GM12878 (cell line): ENCODE results near the gene ANO2. TPM values are rescaled to one million over a fixed set of nuclear protein-coding genes. Genes with fewer than 3 reads are reported as not detected.
"Not testable (repeated sequence)": the region's sequence is repeated elsewhere in the genome, so short reads cannot be mapped to it uniquely, and the experiment has no call there.

ENCODE experiments used
- ATAC-seq: fragments of 200-7000 bp; cut with Tn5 transposase; 3 replicates; pipeline ENCODE4 v1.9.1; 2020; ENCODE audit warnings: mild to moderate bottlenecking, moderate library complexity
- BruUV-seq: library from RNA; stranded (reverse); fragments of 400-500 nt; replicated peaks from 2 replicates; lab custom pipeline; 2021; lab: Mats Ljungman, UMichigan
- CTCF ChIA-PET: fragments of 300-600 bp; sonication (Branson Sonifier 250); formaldehyde crosslinking; extraction: SDS; loops from one replicate; lab custom pipeline; 2021; ENCODE audit warnings: inconsistent platforms; lab: Yijun Ruan, JAX
- POLR2A ChIA-PET: fragments of 350-600 bp; formaldehyde crosslinking; extraction: SDS; loops from one replicate; lab custom pipeline; 2021; ENCODE audit warnings: inconsistent platforms; lab: Charles Lee
- RAD21 ChIA-PET: fragments of 300-600 bp; sonication (Branson Sonifier 250); formaldehyde crosslinking; loops from one replicate; lab custom pipeline; 2023; ENCODE audit warnings: antibody characterized with exemption; ENCODE audit not compliant: unreplicated experiment; lab: Charles Lee
- SMC1A ChIA-PET: fragments of 300-600 bp; sonication (Branson Sonifier 250); formaldehyde crosslinking; loops from one replicate; lab custom pipeline; 2023; ENCODE audit not compliant: unreplicated experiment, uncharacterized antibody; lab: Charles Lee
- DNase-seq: peaks from one replicate; pipeline ENCODE4 v3.0.0-alpha.2; 2011; ENCODE audit warnings: low read depth, low spot score
- FAIRE-seq: peaks from 3 replicates; lab custom pipeline; 2011; peaks lifted over from hg19 to GRCh38; lab: Jason Lieb, UNC
- H2AFZ ChIP-seq: 2 replicates; pipeline ENCODE4 v1.6.0; 2011; ENCODE audit warnings: low read depth, low read length, control low read depth; ENCODE audit not compliant: control insufficient read depth
- H3K27ac ChIP-seq: 2 replicates; pipeline ENCODE4 v1.5.1; 2011; ENCODE audit warnings: control low read depth; ENCODE audit not compliant: control insufficient read depth, insufficient read depth
- H3K27me3 ChIP-seq, 2 experiments: replicated peaks in 1 of 2; 2 replicates each; pipeline versions ENCODE4 v1.6.0 to v1.6.1; 2011; ENCODE audit warnings: low read length in 1 of 2; ENCODE audit not compliant: control insufficient read depth in 2 of 2, insufficient read depth in 2 of 2
- H3K36me3 ChIP-seq, 2 experiments: 2 replicates each; pipeline ENCODE4 v1.5.1; 2011; ENCODE audit warnings: low read length in 1 of 2; ENCODE audit not compliant: control insufficient read depth in 2 of 2, insufficient read depth in 2 of 2
- H3K4me1 ChIP-seq: 2 replicates; pipeline ENCODE4 v1.6.1; 2011; ENCODE audit warnings: mild to moderate bottlenecking, low read length, moderate library complexity, mixed read lengths; ENCODE audit not compliant: control insufficient read depth, insufficient read depth
- H3K4me2 ChIP-seq: 2 replicates; pipeline ENCODE4 v1.6.0; 2011; ENCODE audit warnings: control low read depth; ENCODE audit not compliant: control insufficient read depth, insufficient read depth
- H3K4me3 ChIP-seq: fragments of 200-600 bp; sonication (generic); 2 replicates; pipeline ENCODE4 v1.5.1; 2016
- H3K79me2 ChIP-seq: 2 replicates; pipeline ENCODE4 v1.6.0; 2011; ENCODE audit warnings: low read length; ENCODE audit not compliant: control insufficient read depth, insufficient read depth
- H3K9ac ChIP-seq: 2 replicates; pipeline ENCODE4 v1.8.0; 2011; ENCODE audit warnings: low read length, control low read depth, mixed read lengths; ENCODE audit not compliant: control insufficient read depth, insufficient read depth
- H3K9me3 ChIP-seq: replicated peaks from 3 replicates; pipeline ENCODE4 v1.5.1; 2011; ENCODE audit warnings: mild to moderate bottlenecking, low read length; ENCODE audit not compliant: control insufficient read depth, insufficient read depth
- H4K20me1 ChIP-seq: 2 replicates; pipeline ENCODE4 v1.6.0; 2011; ENCODE audit not compliant: control insufficient read depth, insufficient read depth
- KLF5 ChIP-seq: fragments of 450-650 bp; IDR thresholded peaks from 2 replicates; pipeline ENCODE4 v1.6.1; 2014; ENCODE audit warnings: mild to moderate bottlenecking; ENCODE audit not compliant: partially characterized antibody
- LARP7 ChIP-seq: fragments of 450-650 bp; IDR thresholded peaks from 2 replicates; pipeline ENCODE4 v1.6.1; 2017; ENCODE audit warnings: mild to moderate bottlenecking
- NFIC ChIP-seq: IDR thresholded peaks from 2 replicates; pipeline ENCODE4 v1.6.1; 2012; ENCODE audit warnings: low read depth, mild to moderate bottlenecking, inconsistent platforms, low read length, moderate library complexity
- WRNIP1 ChIP-seq: IDR thresholded peaks from 2 replicates; pipeline ENCODE4 v1.6.1; 2011; ENCODE audit warnings: low read depth, low read length, improper control_type of control experiment, borderline replicate concordance
- WGBS: methylation state at CpG from one replicate; pipeline ENCODE4 v1.1.6; 2016; ENCODE audit warnings: low lambda C conversion rate; ENCODE audit not compliant: insufficient replicate concordance, insufficient coverage; ENCODE audit errors: missing lambda C conversion rate; 5-methylcytosine and 5-hydroxymethylcytosine counted together
- in situ Hi-C: fragments of 300-500 bp; cut with MboI; formaldehyde crosslinking; loops from 9 replicates; pipeline ENCODE4 v1.14.3; 2018; ENCODE audit warnings: mixed read lengths
- intact Hi-C: fragments of 100-400 bp; cut with micrococcal nuclease; formaldehyde crosslinking; loops from one replicate; pipeline ENCODE4 v1.14.2; 2022; ENCODE audit not compliant: unreplicated experiment
- polyA plus RNA-seq, 11 experiments: library from polyadenylated mRNA; depleted of rRNA in 4 of 11; unstranded in 6 of 11; stranded (reverse) in 5 of 11; fragments of >200 nt; fragmentation: Nextera tagmentation in 4 of 11; fragmentation: Illumina TruSeq in 1 of 11; extraction: Ambion mirVana in 4 of 11; extraction: Trizol in 1 of 11; gene quantifications; 1 replicate in 1 of 11; 2 replicates in 10 of 11; pipeline versions ENCODE4 v1.2.1 to v1.2.3, GENCODE V29; 2011 to 2016; ENCODE audit warnings: inconsistent platforms in 2 of 11, missing spikeins in 2 of 11, low read depth in 1 of 11
- total RNA-seq, 4 experiments: library from RNA; depleted of rRNA in 3 of 4; stranded (reverse); fragments of >200 nt in 3 of 4; fragmentation: Illumina TruSeq in 1 of 4; extraction: Trizol in 1 of 4; gene quantifications; 2 replicates each; pipeline versions ENCODE4 v1.2.1 to v1.2.3, GENCODE V29; 2013 to 2021

Gene ANO2
- total and polyA plus RNA-seq, 10 of the 15 experiments (the other 5 are each of a cell fraction or from before 2014, with no cell fraction given), result not detected

- TF ChIP-seq WRNIP1, result no peak
- no peak for TF ChIP-seq NFIC
- no peak for TF ChIP-seq KLF5
- no peak for TF ChIP-seq LARP7
- TF ChIP-seq, all 136 proteins: peak for 0
Observed at GRCh38 chr12:5827591-5827990, 117.5 kb downstream of the ANO2 start (continued).

- H3K4me3 ChIP-seq, H3K4me1 ChIP-seq, H3K9me3 ChIP-seq, BruUV-seq, SMC1A ChIA-PET, RAD21 ChIA-PET, H3K36me3 ChIP-seq, H3K27me3 ChIP-seq, H3K79me2 ChIP-seq, H3K9ac ChIP-seq, in situ Hi-C loops, H3K4me2 ChIP-seq, DNase-seq, H3K27ac ChIP-seq, CTCF ChIA-PET, ATAC-seq, FAIRE-seq, H4K20me1 ChIP-seq, POLR2A ChIA-PET, H2AFZ ChIP-seq, intact Hi-C loops: not testable (repeated sequence)
- WGBS, result 21% methylated on average over 3 of the region's 3 CpGs
Observed at GRCh38 chr12:5825761-5826160, 119.3 kb downstream of the ANO2 start.

GRCh38 chr12:5818877-5819276 lies 126.2 kb downstream of the ANO2 start:
- H2AFZ ChIP-seq, intact Hi-C loops, in situ Hi-C loops, DNase-seq, H3K4me1 ChIP-seq, BruUV-seq, H3K9me3 ChIP-seq, CTCF ChIA-PET, H4K20me1 ChIP-seq, ATAC-seq, RAD21 ChIA-PET, SMC1A ChIA-PET, H3K36me3 ChIP-seq, FAIRE-seq, H3K9ac ChIP-seq, H3K79me2 ChIP-seq, H3K27me3 ChIP-seq, H3K4me2 ChIP-seq, POLR2A ChIA-PET, H3K27ac ChIP-seq, H3K4me3 ChIP-seq: not testable (repeated sequence)
- WGBS, result 38% methylated on average over 1 of the region's 1 CpG
